Bladder microvascular endothelial cell (primary cell): ENCODE data around the gene VEZT. TPM values are rescaled to one million over a fixed set of nuclear protein-coding genes. Genes with fewer than 3 reads are reported as not detected.

Source experiments
- total RNA-seq: library from RNA; depleted of rRNA; stranded (reverse); fragments of >200 nt; gene quantifications from 2 replicates; pipeline ENCODE4 v1.2.3, GENCODE V29; 2014

Gene VEZT, protein sequence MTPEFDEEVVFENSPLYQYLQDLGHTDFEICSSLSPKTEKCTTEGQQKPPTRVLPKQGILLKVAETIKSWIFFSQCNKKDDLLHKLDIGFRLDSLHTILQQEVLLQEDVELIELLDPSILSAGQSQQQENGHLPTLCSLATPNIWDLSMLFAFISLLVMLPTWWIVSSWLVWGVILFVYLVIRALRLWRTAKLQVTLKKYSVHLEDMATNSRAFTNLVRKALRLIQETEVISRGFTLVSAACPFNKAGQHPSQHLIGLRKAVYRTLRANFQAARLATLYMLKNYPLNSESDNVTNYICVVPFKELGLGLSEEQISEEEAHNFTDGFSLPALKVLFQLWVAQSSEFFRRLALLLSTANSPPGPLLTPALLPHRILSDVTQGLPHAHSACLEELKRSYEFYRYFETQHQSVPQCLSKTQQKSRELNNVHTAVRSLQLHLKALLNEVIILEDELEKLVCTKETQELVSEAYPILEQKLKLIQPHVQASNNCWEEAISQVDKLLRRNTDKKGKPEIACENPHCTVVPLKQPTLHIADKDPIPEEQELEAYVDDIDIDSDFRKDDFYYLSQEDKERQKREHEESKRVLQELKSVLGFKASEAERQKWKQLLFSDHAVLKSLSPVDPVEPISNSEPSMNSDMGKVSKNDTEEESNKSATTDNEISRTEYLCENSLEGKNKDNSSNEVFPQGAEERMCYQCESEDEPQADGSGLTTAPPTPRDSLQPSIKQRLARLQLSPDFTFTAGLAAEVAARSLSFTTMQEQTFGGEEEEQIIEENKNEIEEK
- 57.3 and 118 TPM in 2 replicates for total RNA-seq

DNA sequence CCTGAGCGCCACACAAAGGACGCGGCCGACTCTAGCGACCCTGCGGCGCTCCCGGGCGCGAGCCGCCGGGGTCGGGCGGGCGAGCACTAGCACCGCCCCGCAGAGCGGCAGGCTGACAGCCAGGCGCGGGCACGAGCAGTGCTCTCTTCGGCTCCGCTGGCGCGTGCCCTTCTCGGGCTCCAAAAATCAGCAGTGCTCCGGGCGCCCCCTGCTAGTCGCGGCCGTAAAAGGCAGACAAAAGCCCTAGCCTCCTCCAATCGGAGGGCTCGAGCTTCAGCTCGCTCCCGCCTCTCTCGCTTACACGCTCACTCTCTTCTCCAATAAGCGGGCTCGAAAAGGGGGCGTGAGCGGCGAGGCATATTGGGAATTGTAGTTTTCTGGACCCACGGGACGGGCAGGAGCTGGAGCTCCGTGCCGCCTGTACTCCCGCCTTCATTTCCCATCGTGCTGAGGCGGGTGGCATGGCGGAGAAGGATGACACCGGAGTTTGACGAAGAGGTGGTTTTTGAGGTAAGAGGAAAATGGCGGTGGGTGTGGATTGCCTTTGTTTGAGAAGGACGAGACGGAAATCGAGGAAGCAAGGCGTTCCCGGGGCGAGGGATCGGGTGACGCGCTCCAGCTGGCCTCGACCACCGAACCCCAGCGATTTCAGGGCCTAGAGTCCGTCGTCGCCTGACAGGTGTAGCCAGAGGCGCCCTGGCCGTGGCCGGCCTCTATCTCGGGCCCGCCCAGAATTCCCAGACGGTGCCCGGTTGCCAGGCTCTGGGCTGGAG lies at the start of gene VEZT, which contains the start of gene FGD6:
Gene VEZT (plus strand): TSS at position 431 of the 773 bp plus-strand sequence. CDS start 44 bp downstream, at position 475.
Gene FGD6 (minus strand): TSS at position 91 of the 773 bp plus-strand sequence. CDS start 227 bp downstream, outside the sequence.

Other genes starting within 250 kb of the VEZT start
- gene NDUFA12, start 214.1 kb upstream of the VEZT start, total RNA-seq: 102 and 112 TPM in 2 replicates
- 15.1 and 35.5 TPM in 2 replicates for gene NR2C1, start 144.2 kb upstream of the VEZT start, total RNA-seq
- 8.6 and 24.5 TPM in 2 replicates for gene FGD6, start 340 bp upstream of the VEZT start, total RNA-seq